Gastrocnemius medialis (tissue), 4 donors: ENCODE data around the gene PARD6A. TPM values are rescaled to one million over a fixed set of nuclear protein-coding genes. Genes with fewer than 3 reads are reported as not detected.

ENCODE experiments used
- ATAC-seq, 2 donors: fragments of 150-250 bp; one replicate each; pipeline ENCODE4 v1.9.1; 2016
- DNase-seq, 2 donors: peaks; one replicate each; pipeline ENCODE4 v3.0.0-alpha.2; 2019
- H3K27ac ChIP-seq, 4 donors: fragments of 200-600 bp; sonication (generic); 1 replicate in 1 of 4; 2 replicates in 3 of 4; pipeline ENCODE4 v1.5.1; 2016 to 2018; ENCODE audit warnings: mild to moderate bottlenecking in 2 of 4, moderate library complexity in 1 of 4
- H3K27me3 ChIP-seq, 3 donors: fragments of 200-600 bp; sonication (generic) in 2 of 3; 1 replicate in 1 of 3; 2 replicates in 2 of 3; pipeline versions ENCODE4 v1.5.1 to v1.6.0; 2016 to 2019; ENCODE audit warnings: mild to moderate bottlenecking in 1 of 3, moderate library complexity in 1 of 3
- H3K36me3 ChIP-seq, 2 donors: fragments of 200-600 bp; sonication (generic) in 1 of 2; one replicate each; pipeline ENCODE4 v1.5.1; 2017 to 2018
- H3K4me1 ChIP-seq, 2 donors: fragments of 200-600 bp; sonication (generic) in 1 of 2; one replicate each; pipeline ENCODE4 v1.5.1; 2016 to 2017; ENCODE audit warnings: mild to moderate bottlenecking in 2 of 2
- H3K4me3 ChIP-seq, 4 donors: fragments of 200-600 bp; sonication (generic) in 3 of 4; 1 replicate in 1 of 4; 2 replicates in 3 of 4; pipeline ENCODE4 v1.5.1; 2016 to 2019; ENCODE audit warnings: mild to moderate bottlenecking in 2 of 4
- H3K9me3 ChIP-seq, 3 donors: fragments of 200-600 bp; sonication (generic) in 2 of 3; 1 replicate in 1 of 3; 2 replicates in 2 of 3; pipeline ENCODE4 v1.5.1; 2016 to 2019
- POLR2A ChIP-seq, 2 donors: fragments of 450-650 bp; IDR thresholded peaks; one replicate each; pipeline ENCODE4 v1.6.1; 2017; ENCODE audit warnings: antibody characterized with exemption in 2 of 2, mild to moderate bottlenecking in 2 of 2, moderate library complexity in 2 of 2
- in situ Hi-C, 4 donors: fragments of 200-750 bp; cut with MboI; loops; one replicate each; pipeline versions ENCODE4 v1.15.0 to v1.8.0; 2017; ENCODE audit warnings: low sequenced_read_pairs in 4 of 4
- intact Hi-C: fragments of 100-400 bp; cut with DNase I; formaldehyde crosslinking; loops from one replicate; pipeline ENCODE4 v1.15.1; 2023; ENCODE audit warnings: low total_unique reads
- total RNA-seq, 4 donors: library from RNA; depleted of rRNA; stranded (reverse); fragments of >200 nt; gene quantifications; one replicate each; pipeline versions ENCODE4 v1.1.0 to v1.2.3, GENCODE V29; 2016
- TF ChIP-seq, protein P1 (sequence below), 5 experiments: fragments of 450-650 bp in 3 of 5; fragments of 200-600 bp in 2 of 5; sonication (generic) in 2 of 5; IDR thresholded peaks in 4 of 5; conservative IDR thresholded peaks in 1 of 5; 1 replicate in 4 of 5; 2 replicates in 1 of 5; pipeline ENCODE4 v1.5.1; 2016 to 2019; ENCODE audit warnings: antibody characterized with exemption in 5 of 5, mild to moderate bottlenecking in 3 of 5, moderate library complexity in 3 of 5

Gene PARD6A
- total RNA-seq, 4 donors from 2014 or later = 2.7 to 17.3 (median 12.5) TPM

DNA sequence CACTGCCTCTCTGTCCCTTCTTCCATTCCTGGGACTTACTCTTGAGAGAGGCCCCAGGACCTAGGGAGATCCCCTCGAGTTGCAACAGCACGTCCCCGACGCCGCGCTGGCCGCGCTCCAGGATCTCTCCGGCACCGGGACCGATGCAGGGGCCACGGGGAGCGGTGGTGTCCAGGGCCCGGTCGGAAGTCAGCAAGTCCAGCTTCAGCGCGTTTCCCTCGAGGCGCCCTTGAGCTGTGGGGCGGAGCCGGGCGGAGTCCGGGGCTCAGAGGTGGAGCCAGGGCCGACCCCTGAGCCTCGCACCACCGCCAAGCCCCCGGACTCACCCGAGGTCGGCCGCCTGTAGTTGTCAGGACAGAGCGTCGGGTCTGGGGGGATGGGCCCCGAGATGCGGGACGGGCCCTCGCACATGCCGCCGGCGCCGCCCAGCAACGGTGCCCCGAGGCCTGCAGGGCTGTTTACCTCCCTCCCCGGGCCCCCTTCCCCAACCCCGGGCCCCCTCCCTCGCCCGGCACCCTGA is 5.3 kb downstream of the PARD6A start:
- Histone ChIP-seq H3K27me3 (no peaks in the 10 kb centered on the region), H3K4me1 (peaks cover 25 to 29% of the 10 kb centered on the region in 2 donors), H3K27ac (peak overlapping the region; percentile 86 to 92 (median 92)), H3K9me3 (no peaks in the 10 kb centered on the region), H3K36me3 (peaks cover 0 to 12% of the 10 kb centered on the region in 2 donors), H3K4me3 (peak overlapping the region; percentile 75 to 91 (median 86))
- DNase-seq (no peak), ATAC-seq (no peak)
- in situ Hi-C loops (loop anchor here in 2 of 4 donors (10.0 kb wide), 2 partner anchors 111 to 141 kb away; partner anchors contain the start of gene RIPOR1 (in 1 of the 2)), intact Hi-C loops (loop anchor here (1.0 kb wide), 1 partner anchor 104 kb away; the partner anchor contains the start of gene CTCF)
- TF ChIP-seq, protein P1, sequence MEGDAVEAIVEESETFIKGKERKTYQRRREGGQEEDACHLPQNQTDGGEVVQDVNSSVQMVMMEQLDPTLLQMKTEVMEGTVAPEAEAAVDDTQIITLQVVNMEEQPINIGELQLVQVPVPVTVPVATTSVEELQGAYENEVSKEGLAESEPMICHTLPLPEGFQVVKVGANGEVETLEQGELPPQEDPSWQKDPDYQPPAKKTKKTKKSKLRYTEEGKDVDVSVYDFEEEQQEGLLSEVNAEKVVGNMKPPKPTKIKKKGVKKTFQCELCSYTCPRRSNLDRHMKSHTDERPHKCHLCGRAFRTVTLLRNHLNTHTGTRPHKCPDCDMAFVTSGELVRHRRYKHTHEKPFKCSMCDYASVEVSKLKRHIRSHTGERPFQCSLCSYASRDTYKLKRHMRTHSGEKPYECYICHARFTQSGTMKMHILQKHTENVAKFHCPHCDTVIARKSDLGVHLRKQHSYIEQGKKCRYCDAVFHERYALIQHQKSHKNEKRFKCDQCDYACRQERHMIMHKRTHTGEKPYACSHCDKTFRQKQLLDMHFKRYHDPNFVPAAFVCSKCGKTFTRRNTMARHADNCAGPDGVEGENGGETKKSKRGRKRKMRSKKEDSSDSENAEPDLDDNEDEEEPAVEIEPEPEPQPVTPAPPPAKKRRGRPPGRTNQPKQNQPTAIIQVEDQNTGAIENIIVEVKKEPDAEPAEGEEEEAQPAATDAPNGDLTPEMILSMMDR (IDR thresholded peaks at IDR 0.05 in 4 of 5, conservative IDR thresholded peaks at IDR 0.05 in 1 of 5) = no peak
- no peak for TF ChIP-seq POLR2A (IDR thresholded peaks at IDR 0.05)

DNA sequence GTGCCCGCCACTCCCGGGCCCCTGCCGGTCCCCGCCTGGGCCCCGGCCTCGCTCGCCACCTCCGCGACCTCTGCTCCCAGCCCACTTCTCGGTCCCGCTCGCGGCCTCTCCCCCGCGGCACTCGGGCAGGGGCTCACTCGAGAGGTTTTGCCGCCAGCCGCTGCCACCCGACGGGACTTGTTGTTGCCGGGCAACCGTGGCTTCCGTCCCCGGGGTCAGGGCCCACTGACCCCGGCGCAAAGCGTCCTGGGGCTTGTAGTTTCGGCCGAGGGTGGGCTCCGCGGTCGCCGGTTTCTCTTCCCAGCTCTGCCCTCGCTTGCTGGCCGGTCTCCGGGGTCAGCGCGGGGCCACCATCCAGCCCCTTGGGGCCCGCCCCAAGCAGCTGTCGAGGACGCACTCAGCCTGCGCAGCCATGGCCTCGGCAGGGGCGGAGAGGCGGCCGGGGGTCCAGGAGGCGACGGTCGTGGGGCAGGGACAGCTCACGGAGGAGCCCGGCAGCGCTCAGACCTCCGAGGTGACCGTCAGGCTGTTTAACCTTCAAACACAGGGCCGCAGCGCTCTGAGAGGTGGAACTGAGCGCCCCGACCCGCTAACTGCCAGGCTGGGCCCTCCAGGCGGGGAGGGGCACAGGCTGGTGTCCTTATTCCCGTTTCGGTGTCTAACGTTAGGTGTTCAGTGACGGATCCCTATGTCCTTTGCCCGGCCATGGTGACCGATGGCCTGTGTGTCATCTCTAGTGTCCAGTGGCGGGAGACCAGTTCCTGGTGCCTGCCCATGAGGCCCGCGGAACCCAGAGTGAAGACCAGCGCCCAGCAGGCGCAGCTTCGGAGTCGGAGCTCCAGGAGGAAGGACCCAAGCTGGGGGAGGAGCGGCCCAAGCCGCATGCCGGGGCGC is 6.0 kb downstream of the PARD6A start, which contains the start of the genes C16orf86 and ENKD1:
C16orf86 (plus strand) TSS at position 256 of the 894 bp plus-strand sequence; CDS start at position 413, 157 bp downstream.
ENKD1 (minus strand) TSS at position 192 of the 894 bp plus-strand sequence. CDS start 308 bp downstream, outside the sequence.
- Histone ChIP-seq H3K27me3 (no peaks in the 10 kb centered on the region), H3K4me3 (peak within 1 kb of the TSS; percentile 75 to 91 (median 86)), H3K4me1 (peaks cover 19 to 25% of the 10 kb centered on the region in 2 donors), H3K27ac (peak within 1 kb of the TSS; percentile 86 to 92 (median 92)), H3K36me3 (peaks cover 0 to 12% of the 10 kb centered on the region in 2 donors), H3K9me3 (no peaks in the 10 kb centered on the region)
- TF ChIP-seq, protein P1 (IDR thresholded peaks at IDR 0.05 in 4 of 5, conservative IDR thresholded peaks at IDR 0.05 in 1 of 5) = no peak
- TF ChIP-seq POLR2A (IDR thresholded peaks at IDR 0.05) = peak; percentile 25 to 35
- ATAC-seq = peak; percentile 64 to 71
- in situ Hi-C loops (loop anchor here in 2 of 4 donors (10.0 kb wide), 2 partner anchors 112 to 142 kb away; partner anchors contain the start of gene RIPOR1 (in 1 of the 2)), intact Hi-C loops (loop anchor here (1.0 kb wide), 1 partner anchor 105 kb away; the partner anchor contains the start of gene CTCF)
- DNase-seq = peak; percentile 75 to 80

DNA sequence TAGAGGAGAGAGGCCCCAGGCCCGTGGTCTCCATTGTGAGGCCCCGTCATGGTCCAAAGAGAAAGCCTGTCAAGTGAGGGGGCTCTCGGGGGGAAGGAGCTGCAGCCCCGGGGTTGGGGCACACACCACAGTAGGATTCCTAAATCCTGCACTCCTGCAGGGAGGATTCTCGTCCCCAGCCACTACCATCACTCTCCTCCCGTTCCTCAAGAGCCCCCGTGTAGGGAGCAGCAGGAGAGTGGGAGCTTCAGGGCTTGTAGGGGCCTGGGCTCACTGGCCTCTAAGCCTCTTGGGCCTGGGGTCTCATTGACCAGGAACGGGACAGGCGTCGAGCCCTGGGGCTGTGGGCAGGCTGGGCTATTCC is 6.7 kb downstream of the PARD6A start:
- Histone ChIP-seq H3K4me3 (peak overlapping the region; percentile 75 to 91 (median 86)), H3K27ac (peak overlapping the region; percentile 86 to 92 (median 92)), H3K27me3 (no peaks in the 10 kb centered on the region), H3K4me1 (peaks cover 19 to 25% of the 10 kb centered on the region in 2 donors), H3K36me3 (peaks cover 0 to 8% of the 10 kb centered on the region in 2 donors), H3K9me3 (no peaks in the 10 kb centered on the region)
- intact Hi-C loops = no loop called here
- DNase-seq (no peak), ATAC-seq (peak; percentile 9 to 24)
- TF ChIP-seq POLR2A (IDR thresholded peaks at IDR 0.05) = no peak
- TF ChIP-seq, protein P1 (IDR thresholded peaks at IDR 0.05 in 4 of 5, conservative IDR thresholded peaks at IDR 0.05 in 1 of 5) = no peak
- in situ Hi-C loops = loop anchor here in 2 of 4 donors (10.0 kb wide), 2 partner anchors 113 to 143 kb away; partner anchors contain the start of gene RIPOR1 (in 1 of the 2)

DNA sequence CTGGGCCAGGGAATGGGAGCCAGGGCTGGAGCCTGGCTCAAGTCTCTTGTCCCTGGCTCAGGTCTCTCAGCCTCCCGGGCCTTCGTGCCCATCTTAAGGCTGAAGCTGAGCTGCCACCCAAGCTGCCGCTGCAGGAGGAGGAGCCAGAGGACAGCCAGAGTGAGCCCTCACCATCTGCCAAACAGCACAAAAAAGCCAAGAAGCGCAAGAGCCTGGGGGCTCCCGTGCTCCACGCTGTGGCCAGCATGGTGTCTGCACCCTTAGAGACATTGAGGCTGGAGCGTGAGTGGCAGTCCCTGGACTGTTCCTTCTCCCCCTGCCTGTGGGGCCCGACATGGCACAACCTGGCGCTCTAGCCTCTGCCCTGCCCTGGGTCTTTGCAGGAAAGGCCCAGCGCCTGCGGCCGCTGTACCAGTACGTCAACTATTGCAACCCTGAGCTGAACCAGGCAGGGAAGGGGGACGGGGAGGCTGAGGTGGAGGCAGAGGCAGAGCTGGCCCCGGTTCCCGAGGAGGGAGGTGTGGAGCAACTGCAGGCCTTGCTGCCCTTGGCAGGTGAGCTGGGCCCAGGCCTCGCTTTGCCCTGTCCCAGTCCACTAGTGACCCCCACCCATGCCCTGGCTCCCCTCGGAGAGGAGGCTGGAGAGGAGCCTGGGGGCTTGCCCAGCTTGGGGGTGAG is 7.2 kb downstream of the PARD6A start:
- peak; percentile 85 to 90 for DNase-seq
- no peaks in the 10 kb centered on the region for H3K27me3 ChIP-seq
- H3K9me3 ChIP-seq = no peaks in the 10 kb centered on the region
- H3K27ac ChIP-seq = peak overlapping the region; percentile 86 to 92 (median 92)
- H3K36me3 ChIP-seq = peaks cover 0 to 3% of the 10 kb centered on the region in 2 donors
- ATAC-seq = peak; percentile 75 to 87
- H3K4me3 ChIP-seq = peak overlapping the region; percentile 75 to 91 (median 86)
- intact Hi-C loops = loop anchor here (1.0 kb wide), 1 partner anchor 147 kb away; no protein-coding TSS in a partner anchor
- no peak for TF ChIP-seq POLR2A (IDR thresholded peaks at IDR 0.05)
- TF ChIP-seq, protein P1 (IDR thresholded peaks at IDR 0.05 in 4 of 5, conservative IDR thresholded peaks at IDR 0.05 in 1 of 5) = peak; percentile 87 to 91 (median 90)
- H3K4me1 ChIP-seq = peaks cover 19 to 28% of the 10 kb centered on the region in 2 donors
- in situ Hi-C loops = loop anchor here in 2 of 4 donors (10.0 kb wide), 2 partner anchors 113 to 143 kb away; partner anchors contain the start of gene RIPOR1 (in 1 of the 2)
